Neural cell (in vitro differentiated cells): ENCODE data around the gene MS4A12. TPM values are rescaled to one million over a fixed set of nuclear protein-coding genes. Genes with fewer than 3 reads are reported as not detected.
"Not testable (repeated sequence)": the region's sequence is repeated elsewhere in the genome, so short reads cannot be mapped to it uniquely, and the experiment has no call there.

Experiments used
- H2AFZ ChIP-seq: fragments of 200-600, 300-800 bp; sonication (generic), shearing (Covaris generic); 2 replicates; pipeline ENCODE4 v1.6.0; 2014; ENCODE audit warnings: low read depth, mild to moderate bottlenecking, antibody characterized with exemption, low read length, moderate library complexity
- H3F3A ChIP-seq: fragments of 200-600 bp; shearing (Covaris generic); 2 replicates; pipeline ENCODE4 v1.6.1; 2016; ENCODE audit warnings: mild to moderate bottlenecking, moderate library complexity, mixed read lengths, antibody characterized with exemption, low read length; ENCODE audit not compliant: insufficient read depth, poor library complexity, severe bottlenecking
- H3K27ac ChIP-seq: fragments of 200-600, 300-800 bp; sonication (generic), shearing (Covaris generic); 2 replicates; pipeline ENCODE4 v1.5.1; 2014; ENCODE audit warnings: mild to moderate bottlenecking, low read length, moderate library complexity
- H3K27me3 ChIP-seq: fragments of 300-800, 200-600 bp; sonication (generic), shearing (Covaris generic); 2 replicates; pipeline ENCODE4 v1.6.0; 2014; ENCODE audit warnings: mild to moderate bottlenecking, low read depth, low read length, moderate library complexity; ENCODE audit not compliant: insufficient read depth
- H3K36me3 ChIP-seq: fragments of 300-800, 200-600 bp; sonication (generic), shearing (Covaris generic); 2 replicates; pipeline ENCODE4 v1.5.1; 2014; ENCODE audit warnings: mild to moderate bottlenecking, antibody characterized with exemption, low read length, moderate library complexity; ENCODE audit not compliant: insufficient read depth
- H3K4me2 ChIP-seq: fragments of 300-800, 200-600 bp; sonication (generic), shearing (Covaris generic); 2 replicates; pipeline ENCODE4 v1.6.0; 2014; ENCODE audit warnings: mild to moderate bottlenecking, low read length
- H3K4me3 ChIP-seq: fragments of 300-800, 200-600 bp; sonication (generic), shearing (Covaris generic); 2 replicates; pipeline ENCODE4 v1.5.1; 2014; ENCODE audit warnings: mild to moderate bottlenecking, low read length, moderate library complexity
- H3K79me2 ChIP-seq: fragments of 200-600 bp; shearing (Covaris generic); replicated peaks from 2 replicates; pipeline ENCODE4 v1.6.0; 2014; ENCODE audit warnings: mild to moderate bottlenecking, low read length, moderate library complexity; ENCODE audit not compliant: insufficient read depth
- H3K9ac ChIP-seq: fragments of 300-800, 200-600 bp; sonication (generic), shearing (Covaris generic); 2 replicates; pipeline ENCODE4 v1.6.1; 2016; ENCODE audit warnings: mild to moderate bottlenecking, low read length, mixed read lengths
- H3K9me2 ChIP-seq: fragments of 200-600 bp; shearing (Covaris generic); 2 replicates; pipeline ENCODE4 v1.6.1; 2016; ENCODE audit warnings: mild to moderate bottlenecking, low read length, mixed read lengths; ENCODE audit not compliant: insufficient read depth
- H3K9me3 ChIP-seq: fragments of 200-600, 300-800 bp; sonication (generic), shearing (Covaris generic); 2 replicates; pipeline ENCODE4 v1.6.1; 2016; ENCODE audit warnings: mild to moderate bottlenecking, mixed run types, low read length, moderate library complexity, mixed read lengths
- H4K20me1 ChIP-seq: fragments of 200-600 bp; shearing (Covaris generic); 2 replicates; pipeline ENCODE4 v1.6.1; 2016; ENCODE audit warnings: mild to moderate bottlenecking, mixed run types; ENCODE audit not compliant: insufficient read depth
- EP300 ChIP-seq: fragments of 450-650 bp; conservative IDR thresholded peaks from 2 replicates; pipeline ENCODE4 v1.6.1; 2014; ENCODE audit warnings: antibody characterized with exemption, mild to moderate bottlenecking, moderate library complexity; ENCODE audit not compliant: poor library complexity, severe bottlenecking
- EZH2 ChIP-seq: fragments of 200-600, 300-800 bp; shearing (Covaris generic), sonication (generic); IDR thresholded peaks from 2 replicates; pipeline ENCODE4 v1.6.1; 2014; ENCODE audit warnings: antibody characterized with exemption, low read length, borderline replicate concordance, mild to moderate bottlenecking; ENCODE audit not compliant: insufficient read depth, poor library complexity, severe bottlenecking
- MXI1 ChIP-seq: fragments of 450-650 bp; conservative IDR thresholded peaks from 2 replicates; pipeline ENCODE4 v1.6.1; 2014; ENCODE audit warnings: antibody characterized with exemption, mild to moderate bottlenecking; ENCODE audit not compliant: poor library complexity, severe bottlenecking
- POLR2AphosphoS5 ChIP-seq: IDR thresholded peaks from 2 replicates; pipeline ENCODE4 v1.6.1; 2012
- RAD21 ChIP-seq: fragments of 450-650 bp; conservative IDR thresholded peaks from 2 replicates; pipeline ENCODE4 v1.6.1; 2014; ENCODE audit warnings: antibody characterized with exemption, mild to moderate bottlenecking, moderate library complexity
- SMC3 ChIP-seq: fragments of 450-650 bp; conservative IDR thresholded peaks from 2 replicates; pipeline ENCODE4 v1.6.1; 2014; ENCODE audit warnings: antibody characterized with exemption, mild to moderate bottlenecking, moderate library complexity; ENCODE audit not compliant: poor library complexity
- TAF1 ChIP-seq: IDR thresholded peaks from 2 replicates; pipeline ENCODE4 v1.6.1; 2012; ENCODE audit warnings: low read depth
- polyA plus RNA-seq: library from polyadenylated mRNA; depleted of rRNA; stranded (reverse); fragments of >200 nt; gene quantifications from 2 replicates; pipeline ENCODE4 v1.2.3, GENCODE V29; 2014
- TF ChIP-seq, protein P1 (sequence below): fragments of 450-650 bp; IDR thresholded peaks from 2 replicates; pipeline ENCODE4 v1.5.1; 2014; ENCODE audit warnings: antibody characterized with exemption, mild to moderate bottlenecking, moderate library complexity; ENCODE audit not compliant: poor library complexity, severe bottlenecking
- TF ChIP-seq, protein P2 (sequence below): IDR thresholded peaks from 2 replicates; pipeline ENCODE4 v1.6.1; 2012; ENCODE audit warnings: borderline replicate concordance

Gene MS4A12
- polyA plus RNA-seq, 1 donor from 2014 or later, result not detected

DNA sequence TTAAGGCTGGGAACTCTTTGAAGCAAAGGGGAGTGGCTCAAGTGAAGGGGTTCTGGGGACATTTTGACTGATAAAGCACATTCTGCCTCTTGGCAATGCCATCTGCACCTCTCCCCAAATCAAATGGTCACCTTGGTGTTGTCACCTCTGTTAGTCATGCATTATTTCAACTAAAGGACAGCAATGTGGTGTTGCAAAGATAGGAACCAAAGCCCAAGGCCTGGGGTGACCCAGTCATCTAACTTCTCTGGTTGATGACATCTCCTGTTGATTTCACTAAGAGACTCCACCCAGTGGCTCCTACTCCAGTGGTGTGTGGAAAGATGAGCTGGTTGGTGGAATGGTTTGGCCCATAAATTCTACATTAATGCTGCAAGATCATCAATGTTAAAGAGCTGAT lies 44.7 kb upstream of the MS4A12 start:
- no peak overlapping the region for H3K4me2 ChIP-seq
- H3K9me2 ChIP-seq, result no peaks in the 10 kb centered on the region
- H3K27me3 ChIP-seq, result no peaks in the 10 kb centered on the region
- H4K20me1 ChIP-seq, result no peaks in the 10 kb centered on the region
- no peak overlapping the region for H3K27ac ChIP-seq
- no peak overlapping the region for H3K9ac ChIP-seq
- H3F3A ChIP-seq, result no peaks in the 10 kb centered on the region
- H3K79me2 ChIP-seq, result no peaks in the 10 kb centered on the region
- TF ChIP-seq, protein P1, sequence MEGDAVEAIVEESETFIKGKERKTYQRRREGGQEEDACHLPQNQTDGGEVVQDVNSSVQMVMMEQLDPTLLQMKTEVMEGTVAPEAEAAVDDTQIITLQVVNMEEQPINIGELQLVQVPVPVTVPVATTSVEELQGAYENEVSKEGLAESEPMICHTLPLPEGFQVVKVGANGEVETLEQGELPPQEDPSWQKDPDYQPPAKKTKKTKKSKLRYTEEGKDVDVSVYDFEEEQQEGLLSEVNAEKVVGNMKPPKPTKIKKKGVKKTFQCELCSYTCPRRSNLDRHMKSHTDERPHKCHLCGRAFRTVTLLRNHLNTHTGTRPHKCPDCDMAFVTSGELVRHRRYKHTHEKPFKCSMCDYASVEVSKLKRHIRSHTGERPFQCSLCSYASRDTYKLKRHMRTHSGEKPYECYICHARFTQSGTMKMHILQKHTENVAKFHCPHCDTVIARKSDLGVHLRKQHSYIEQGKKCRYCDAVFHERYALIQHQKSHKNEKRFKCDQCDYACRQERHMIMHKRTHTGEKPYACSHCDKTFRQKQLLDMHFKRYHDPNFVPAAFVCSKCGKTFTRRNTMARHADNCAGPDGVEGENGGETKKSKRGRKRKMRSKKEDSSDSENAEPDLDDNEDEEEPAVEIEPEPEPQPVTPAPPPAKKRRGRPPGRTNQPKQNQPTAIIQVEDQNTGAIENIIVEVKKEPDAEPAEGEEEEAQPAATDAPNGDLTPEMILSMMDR, result no peak
- TF ChIP-seq, protein P2, sequence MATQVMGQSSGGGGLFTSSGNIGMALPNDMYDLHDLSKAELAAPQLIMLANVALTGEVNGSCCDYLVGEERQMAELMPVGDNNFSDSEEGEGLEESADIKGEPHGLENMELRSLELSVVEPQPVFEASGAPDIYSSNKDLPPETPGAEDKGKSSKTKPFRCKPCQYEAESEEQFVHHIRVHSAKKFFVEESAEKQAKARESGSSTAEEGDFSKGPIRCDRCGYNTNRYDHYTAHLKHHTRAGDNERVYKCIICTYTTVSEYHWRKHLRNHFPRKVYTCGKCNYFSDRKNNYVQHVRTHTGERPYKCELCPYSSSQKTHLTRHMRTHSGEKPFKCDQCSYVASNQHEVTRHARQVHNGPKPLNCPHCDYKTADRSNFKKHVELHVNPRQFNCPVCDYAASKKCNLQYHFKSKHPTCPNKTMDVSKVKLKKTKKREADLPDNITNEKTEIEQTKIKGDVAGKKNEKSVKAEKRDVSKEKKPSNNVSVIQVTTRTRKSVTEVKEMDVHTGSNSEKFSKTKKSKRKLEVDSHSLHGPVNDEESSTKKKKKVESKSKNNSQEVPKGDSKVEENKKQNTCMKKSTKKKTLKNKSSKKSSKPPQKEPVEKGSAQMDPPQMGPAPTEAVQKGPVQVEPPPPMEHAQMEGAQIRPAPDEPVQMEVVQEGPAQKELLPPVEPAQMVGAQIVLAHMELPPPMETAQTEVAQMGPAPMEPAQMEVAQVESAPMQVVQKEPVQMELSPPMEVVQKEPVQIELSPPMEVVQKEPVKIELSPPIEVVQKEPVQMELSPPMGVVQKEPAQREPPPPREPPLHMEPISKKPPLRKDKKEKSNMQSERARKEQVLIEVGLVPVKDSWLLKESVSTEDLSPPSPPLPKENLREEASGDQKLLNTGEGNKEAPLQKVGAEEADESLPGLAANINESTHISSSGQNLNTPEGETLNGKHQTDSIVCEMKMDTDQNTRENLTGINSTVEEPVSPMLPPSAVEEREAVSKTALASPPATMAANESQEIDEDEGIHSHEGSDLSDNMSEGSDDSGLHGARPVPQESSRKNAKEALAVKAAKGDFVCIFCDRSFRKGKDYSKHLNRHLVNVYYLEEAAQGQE, result no peak
- TF ChIP-seq MXI1 (no peak), RAD21 (no peak), EZH2 (no peak), SMC3 (no peak), TAF1 (no peak), EP300 (no peak), POLR2AphosphoS5 (no peak)
- no peaks in the 10 kb centered on the region for H3K9me3 ChIP-seq
- H3K4me3 ChIP-seq, result no peak overlapping the region
- H3K36me3 ChIP-seq, result no peaks in the 10 kb centered on the region
- H2AFZ ChIP-seq, result no peak overlapping the region

DNA sequence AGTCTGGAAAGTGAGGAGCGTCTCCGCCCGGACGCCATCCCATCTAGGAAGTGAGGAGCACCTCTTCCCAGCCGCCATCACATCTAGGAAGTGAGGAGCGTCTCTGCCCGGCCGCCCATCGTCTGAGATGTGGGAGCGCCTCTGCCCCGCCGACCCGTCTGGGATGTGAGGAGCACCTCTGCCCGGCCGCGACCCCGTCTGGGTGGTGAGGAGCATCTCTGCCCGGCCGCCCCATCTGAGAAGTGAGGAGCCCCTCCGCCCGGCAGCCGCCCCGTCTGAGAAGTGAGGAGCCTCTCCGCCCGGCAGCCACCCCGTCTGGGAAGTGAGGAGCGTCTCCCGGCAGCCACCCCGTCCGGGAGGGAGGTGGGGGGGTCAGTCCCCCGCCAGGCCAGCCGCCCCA lies 41.4 kb upstream of the MS4A12 start:
- H2AFZ ChIP-seq, H3K9me2 ChIP-seq, H3F3A ChIP-seq, H4K20me1 ChIP-seq, H3K36me3 ChIP-seq, H3K9ac ChIP-seq, H3K27ac ChIP-seq, H3K9me3 ChIP-seq, H3K79me2 ChIP-seq, H3K4me2 ChIP-seq, H3K4me3 ChIP-seq, H3K27me3 ChIP-seq: not testable (repeated sequence)

DNA sequence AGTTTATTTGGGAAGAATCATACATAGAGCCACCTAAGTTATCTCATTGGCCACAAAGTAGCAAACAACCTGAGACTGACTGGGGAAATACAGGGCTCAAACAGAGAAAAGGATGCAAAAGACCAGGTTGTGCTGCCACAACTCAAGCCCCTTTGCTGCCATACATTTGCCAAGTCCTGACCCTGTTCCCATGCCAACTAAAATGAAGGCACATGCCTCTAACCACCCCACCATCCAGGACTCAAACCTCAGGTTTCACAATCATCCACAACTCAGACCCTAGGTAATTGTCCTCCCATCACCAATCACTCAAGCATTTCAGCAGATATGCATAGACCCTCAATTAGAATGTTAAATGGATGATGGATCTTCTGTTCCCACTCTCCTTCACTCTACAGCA lies 38.4 kb upstream of the MS4A12 start:
- Histone ChIP-seq H3K9ac (no peak overlapping the region), H3K9me3 (no peaks in the 10 kb centered on the region), H3K4me2 (no peak overlapping the region), H3K36me3 (no peaks in the 10 kb centered on the region), H2AFZ (no peak overlapping the region), H3K4me3 (no peak overlapping the region), H3K27me3 (no peaks in the 10 kb centered on the region), H3K9me2 (no peaks in the 10 kb centered on the region), H3K79me2 (no peaks in the 10 kb centered on the region), H4K20me1 (no peaks in the 10 kb centered on the region), H3F3A (no peaks in the 10 kb centered on the region), H3K27ac (no peak overlapping the region)
- TF ChIP-seq, protein P2, result no peak
- no peak for TF ChIP-seq EZH2
- no peak for TF ChIP-seq TAF1
- no peak for TF ChIP-seq POLR2AphosphoS5
- no peak for TF ChIP-seq RAD21
- TF ChIP-seq, protein P1, result no peak
- no peak for TF ChIP-seq SMC3
